Glomerular visceral epithelial cell (primary cell): Measurements from ENCODE around the gene CDC6.

Source experiments
- DNase-seq: peaks from one replicate; pipeline ENCODE4 v3.0.0-alpha.2; 2016; ENCODE audit errors: extremely low spot score

The CDC6 gene

GRCh38 chr17:40351359-40352236, 63.9 kb downstream of the CDC6 start:
- DNase-seq, result no peak

DNA sequence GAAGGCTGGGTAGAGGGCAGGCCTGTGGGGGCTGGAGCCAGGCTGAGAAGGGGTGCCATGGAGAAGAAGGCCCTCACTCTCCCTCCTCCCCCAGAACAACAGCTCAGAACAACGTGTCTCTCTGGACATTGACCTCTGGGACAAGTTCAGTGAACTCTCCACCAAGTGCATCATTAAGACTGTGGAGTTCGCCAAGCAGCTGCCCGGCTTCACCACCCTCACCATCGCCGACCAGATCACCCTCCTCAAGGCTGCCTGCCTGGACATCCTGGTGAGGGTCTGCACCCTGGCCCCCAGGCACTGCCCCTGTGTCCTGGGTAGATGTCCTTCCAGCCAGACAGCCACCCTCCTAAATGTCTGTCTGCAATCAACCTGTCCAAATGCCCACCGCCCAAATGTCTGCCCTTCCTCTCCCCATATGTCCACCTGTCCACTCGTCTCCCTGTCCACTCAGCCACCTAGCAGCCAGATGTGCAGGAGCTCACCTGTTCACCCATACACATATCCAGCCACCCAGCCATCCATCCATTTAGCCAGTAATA, 64.6 kb downstream of the CDC6 start:
- DNase-seq, result no peak

GRCh38 chr17:40352779-40353394, 65.2 kb downstream of the CDC6 start:
- no peak for DNase-seq
